Neural cell (in vitro differentiated cells): ENCODE data around the gene ZNF503.

Experiments
- CTCF ChIP-seq: fragments of 450-650 bp; IDR thresholded peaks from 2 replicates; pipeline ENCODE4 v1.5.1; 2014; ENCODE audit warnings: antibody characterized with exemption, mild to moderate bottlenecking, moderate library complexity; ENCODE audit not compliant: poor library complexity, severe bottlenecking
- EP300 ChIP-seq: fragments of 450-650 bp; conservative IDR thresholded peaks from 2 replicates; pipeline ENCODE4 v1.6.1; 2014; ENCODE audit warnings: antibody characterized with exemption, mild to moderate bottlenecking, moderate library complexity; ENCODE audit not compliant: poor library complexity, severe bottlenecking
- EZH2 ChIP-seq: fragments of 200-600, 300-800 bp; shearing (Covaris generic), sonication (generic); IDR thresholded peaks from 2 replicates; pipeline ENCODE4 v1.6.1; 2014; ENCODE audit warnings: antibody characterized with exemption, low read length, borderline replicate concordance, mild to moderate bottlenecking; ENCODE audit not compliant: insufficient read depth, poor library complexity, severe bottlenecking
- MXI1 ChIP-seq: fragments of 450-650 bp; conservative IDR thresholded peaks from 2 replicates; pipeline ENCODE4 v1.6.1; 2014; ENCODE audit warnings: antibody characterized with exemption, mild to moderate bottlenecking; ENCODE audit not compliant: poor library complexity, severe bottlenecking
- POLR2AphosphoS5 ChIP-seq: IDR thresholded peaks from 2 replicates; pipeline ENCODE4 v1.6.1; 2012
- RAD21 ChIP-seq: fragments of 450-650 bp; conservative IDR thresholded peaks from 2 replicates; pipeline ENCODE4 v1.6.1; 2014; ENCODE audit warnings: antibody characterized with exemption, mild to moderate bottlenecking, moderate library complexity
- REST ChIP-seq: IDR thresholded peaks from 2 replicates; pipeline ENCODE4 v1.6.1; 2012; ENCODE audit warnings: borderline replicate concordance
- SMC3 ChIP-seq: fragments of 450-650 bp; conservative IDR thresholded peaks from 2 replicates; pipeline ENCODE4 v1.6.1; 2014; ENCODE audit warnings: antibody characterized with exemption, mild to moderate bottlenecking, moderate library complexity; ENCODE audit not compliant: poor library complexity
- TAF1 ChIP-seq: IDR thresholded peaks from 2 replicates; pipeline ENCODE4 v1.6.1; 2012; ENCODE audit warnings: low read depth

- TF ChIP-seq EZH2 (no peak), CTCF (no peak), RAD21 (no peak), MXI1 (no peak), REST (no peak), EP300 (no peak), SMC3 (no peak), POLR2AphosphoS5 (no peak), TAF1 (no peak)
These were observed 38.1 kb downstream of the ZNF503 start for GRCh38 chr10:75363431-75363830.
